SK-N-MC (cell line): ENCODE results near the gene DAD1.

Source experiments
- DNase-seq: peaks from one replicate; pipeline ENCODE4 v3.0.0-alpha.2; 2011; ENCODE audit warnings: low read depth, low spot score
- H3K27ac ChIP-seq: fragments of 200-600 bp; sonication (generic); 2 replicates; pipeline ENCODE4 v1.5.1; 2016; ENCODE audit warnings: mixed run types
- H3K36me3 ChIP-seq: fragments of 200-600 bp; sonication (generic); 2 replicates; pipeline ENCODE4 v1.6.1; 2017; ENCODE audit warnings: antibody characterized with exemption, low read length, mixed read lengths; ENCODE audit not compliant: insufficient read depth
- H3K4me3 ChIP-seq: fragments of 200-600 bp; sonication (generic); 2 replicates; pipeline ENCODE4 v1.5.1; 2016
- H3K9ac ChIP-seq: fragments of 200-600 bp; sonication (generic); 2 replicates; pipeline ENCODE4 v1.8.0; 2017; ENCODE audit warnings: mixed run types, mixed read lengths; ENCODE audit not compliant: insufficient read length
- H3K9me3 ChIP-seq: fragments of 200-600 bp; sonication (generic); 2 replicates; pipeline ENCODE4 v1.6.1; 2017; ENCODE audit warnings: low read depth, mild to moderate bottlenecking, antibody characterized with exemption, low read length, moderate library complexity, mixed read lengths
- EZH2 ChIP-seq: fragments of 200-600 bp; sonication (generic); IDR thresholded peaks from one replicate; pipeline ENCODE4 v1.6.1; 2017; ENCODE audit warnings: antibody characterized with exemption
- FOXP2 ChIP-seq: optimal IDR thresholded peaks from 2 replicates; pipeline ENCODE3; 2011; ENCODE audit warnings: mild to moderate bottlenecking, moderate library complexity; ENCODE audit not compliant: insufficient read depth; ENCODE audit errors: extremely low read length, control extremely low read depth
- POLR2AphosphoS5 ChIP-seq: IDR thresholded peaks from 2 replicates; pipeline ENCODE4 v1.6.1; 2012; ENCODE audit warnings: mild to moderate bottlenecking, low read depth, low read length, borderline replicate concordance

DAD1 gene

GRCh38 chr14:22551605-22551997 is 37.4 kb downstream of the DAD1 start:
- Histone ChIP-seq H3K27ac (no peak overlapping the region), H3K9me3 (no peaks in the 10 kb centered on the region)

DNA sequence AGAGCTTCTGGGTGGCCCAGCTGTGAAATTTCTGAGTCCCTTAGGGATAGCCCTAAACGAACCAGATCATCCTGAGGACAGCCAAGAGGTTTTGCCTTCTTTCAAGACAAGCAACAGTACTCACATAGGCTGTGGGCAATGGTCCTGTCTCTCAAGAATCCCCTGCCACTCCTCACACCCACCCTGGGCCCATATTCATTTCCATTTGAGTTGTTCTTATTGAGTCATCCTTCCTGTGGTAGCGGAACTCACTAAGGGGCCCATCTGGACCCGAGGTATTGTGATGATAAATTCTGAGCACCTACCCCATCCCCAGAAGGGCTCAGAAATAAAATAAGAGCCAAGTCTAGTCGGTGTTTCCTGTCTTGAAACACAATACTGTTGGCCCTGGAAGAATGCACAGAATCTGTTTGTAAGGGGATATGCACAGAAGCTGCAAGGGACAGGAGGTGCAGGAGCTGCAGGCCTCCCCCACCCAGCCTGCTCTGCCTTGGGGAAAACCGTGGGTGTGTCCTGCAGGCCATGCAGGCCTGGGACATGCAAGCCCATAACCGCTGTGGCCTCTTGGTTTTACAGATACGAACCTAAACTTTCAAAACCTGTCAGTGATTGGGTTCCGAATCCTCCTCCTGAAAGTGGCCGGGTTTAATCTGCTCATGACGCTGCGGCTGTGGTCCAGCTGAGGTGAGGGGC is 38.9 kb downstream of the DAD1 start:
- no peak for DNase-seq
- Histone ChIP-seq H3K27ac (no peak overlapping the region), H3K9ac (no peak overlapping the region), H3K36me3 (no peaks in the 10 kb centered on the region), H3K9me3 (no peaks in the 10 kb centered on the region), H3K4me3 (no peak overlapping the region)
- no peak for TF ChIP-seq POLR2AphosphoS5
- no peak for TF ChIP-seq EZH2
- TF ChIP-seq FOXP2 = no peak

More at GRCh38 chr14:22551605-22551997, 37.4 kb downstream of the DAD1 start:
- Histone ChIP-seq H3K9ac (no peak overlapping the region), H3K36me3 (no peaks in the 10 kb centered on the region), H3K4me3 (no peak overlapping the region)
- no peak for DNase-seq
- TF ChIP-seq EZH2 = no peak
- no peak for TF ChIP-seq FOXP2
- no peak for TF ChIP-seq POLR2AphosphoS5

DNA sequence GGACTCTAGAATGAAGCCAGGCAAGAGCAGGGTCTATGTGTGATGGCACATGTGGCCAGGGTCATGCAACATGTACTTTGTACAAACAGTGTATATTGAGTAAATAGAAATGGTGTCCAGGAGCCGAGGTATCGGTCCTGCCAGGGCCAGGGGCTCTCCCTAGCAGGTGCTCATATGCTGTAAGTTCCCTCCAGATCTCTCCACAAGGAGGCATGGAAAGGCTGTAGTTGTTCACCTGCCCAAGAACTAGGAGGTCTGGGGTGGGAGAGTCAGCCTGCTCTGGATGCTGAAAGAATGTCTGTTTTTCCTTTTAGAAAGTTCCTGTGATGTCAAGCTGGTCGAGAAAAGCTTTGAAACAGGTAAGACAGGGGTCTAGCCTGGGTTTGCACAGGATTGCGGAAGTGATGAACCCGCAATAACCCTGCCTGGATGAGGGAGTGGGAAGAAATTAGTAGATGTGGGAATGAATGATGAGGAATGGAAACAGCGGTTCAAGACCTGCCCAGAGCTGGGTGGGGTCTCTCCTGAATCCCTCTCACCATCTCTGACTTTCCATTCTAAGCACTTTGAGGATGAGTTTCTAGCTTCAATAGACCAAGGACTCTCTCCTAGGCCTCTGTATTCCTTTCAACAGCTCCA is 39.6 kb downstream of the DAD1 start:
- Histone ChIP-seq H3K36me3 (no peaks in the 10 kb centered on the region), H3K27ac (no peak overlapping the region), H3K4me3 (no peak overlapping the region), H3K9ac (no peak overlapping the region), H3K9me3 (no peaks in the 10 kb centered on the region)
- DNase-seq = no peak
- TF ChIP-seq EZH2 = no peak
- no peak for TF ChIP-seq FOXP2
- TF ChIP-seq POLR2AphosphoS5 = no peak

DNA sequence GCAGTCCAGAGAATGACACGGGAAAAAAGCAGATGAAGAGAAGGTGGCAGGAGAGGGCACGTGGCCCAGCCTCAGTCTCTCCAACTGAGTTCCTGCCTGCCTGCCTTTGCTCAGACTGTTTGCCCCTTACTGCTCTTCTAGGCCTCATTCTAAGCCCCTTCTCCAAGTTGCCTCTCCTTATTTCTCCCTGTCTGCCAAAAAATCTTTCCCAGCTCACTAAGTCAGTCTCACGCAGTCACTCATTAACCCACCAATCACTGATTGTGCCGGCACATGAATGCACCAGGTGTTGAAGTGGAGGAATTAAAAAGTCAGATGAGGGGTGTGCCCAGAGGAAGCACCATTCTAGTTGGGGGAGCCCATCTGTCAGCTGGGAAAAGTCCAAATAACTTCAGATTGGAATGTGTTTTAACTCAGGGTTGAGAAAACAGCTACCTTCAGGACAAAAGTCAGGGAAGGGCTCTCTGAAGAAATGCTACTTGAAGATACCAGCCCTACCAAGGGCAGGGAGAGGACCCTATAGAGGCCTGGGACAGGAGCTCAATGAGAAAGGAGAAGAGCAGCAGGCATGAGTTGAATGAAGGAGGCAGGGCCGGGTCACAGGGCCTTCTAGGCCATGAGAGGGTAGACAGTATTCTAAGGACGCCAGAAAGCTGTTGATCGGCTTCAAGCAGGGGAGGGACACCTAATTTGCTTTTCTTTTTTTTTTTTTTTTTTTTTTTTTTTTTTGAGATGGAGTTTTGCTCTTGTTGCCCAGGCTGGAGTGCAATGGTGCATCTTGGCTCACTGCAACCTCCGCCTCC is 40.9 kb downstream of the DAD1 start:
- DNase-seq = no peak
- H3K9ac ChIP-seq = no peak overlapping the region
- TF ChIP-seq EZH2 (no peak), FOXP2 (no peak), POLR2AphosphoS5 (no peak)
- no peak overlapping the region for H3K4me3 ChIP-seq
- no peaks in the 10 kb centered on the region for H3K36me3 ChIP-seq
- H3K9me3 ChIP-seq = no peaks in the 10 kb centered on the region
- H3K27ac ChIP-seq = no peak overlapping the region

DNA sequence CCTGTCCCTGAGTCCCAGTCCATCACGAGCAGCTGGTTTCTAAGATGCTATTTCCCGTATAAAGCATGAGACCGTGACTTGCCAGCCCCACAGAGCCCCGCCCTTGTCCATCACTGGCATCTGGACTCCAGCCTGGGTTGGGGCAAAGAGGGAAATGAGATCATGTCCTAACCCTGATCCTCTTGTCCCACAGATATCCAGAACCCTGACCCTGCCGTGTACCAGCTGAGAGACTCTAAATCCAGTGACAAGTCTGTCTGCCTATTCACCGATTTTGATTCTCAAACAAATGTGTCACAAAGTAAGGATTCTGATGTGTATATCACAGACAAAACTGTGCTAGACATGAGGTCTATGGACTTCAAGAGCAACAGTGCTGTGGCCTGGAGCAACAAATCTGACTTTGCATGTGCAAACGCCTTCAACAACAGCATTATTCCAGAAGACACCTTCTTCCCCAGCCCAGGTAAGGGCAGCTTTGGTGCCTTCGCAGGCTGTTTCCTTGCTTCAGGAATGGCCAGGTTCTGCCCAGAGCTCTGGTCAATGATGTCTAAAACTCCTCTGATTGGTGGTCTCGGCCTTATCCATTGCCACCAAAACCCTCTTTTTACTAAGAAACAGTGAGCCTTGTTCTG is 41.6 kb downstream of the DAD1 start:
- TF ChIP-seq FOXP2 (no peak), POLR2AphosphoS5 (no peak), EZH2 (no peak)
- no peaks in the 10 kb centered on the region for H3K9me3 ChIP-seq
- no peak overlapping the region for H3K27ac ChIP-seq
- no peak for DNase-seq
- no peak overlapping the region for H3K9ac ChIP-seq
- H3K36me3 ChIP-seq = no peaks in the 10 kb centered on the region
- no peak overlapping the region for H3K4me3 ChIP-seq

GRCh38 chr14:22546722-22547071 is 42.3 kb downstream of the DAD1 start:
- H3K4me3 ChIP-seq = peak overlapping the region; percentile 49; the same call in 1 of the 2 replicates
- TF ChIP-seq FOXP2 (no peak), POLR2AphosphoS5 (no peak), EZH2 (no peak)
- no peak for DNase-seq
- no peaks in the 10 kb centered on the region for H3K36me3 ChIP-seq
- H3K27ac ChIP-seq = peak overlapping the region; percentile 4; the same call in 1 of the 2 replicates
- H3K9me3 ChIP-seq = no peaks in the 10 kb centered on the region
- H3K9ac ChIP-seq = peak overlapping the region; percentile 34

- Histone ChIP-seq H3K9me3 (no peaks in the 10 kb centered on the region), H3K4me3 (peak overlapping the region; percentile 49; the same call in 1 of the 2 replicates), H3K36me3 (no peaks in the 10 kb centered on the region), H3K9ac (peak overlapping the region; percentile 34), H3K27ac (peak overlapping the region; percentile 4; the same call in 1 of the 2 replicates)
- no peak for TF ChIP-seq POLR2AphosphoS5
- no peak for DNase-seq
Observed at GRCh38 chr14:22545842-22546721, 42.9 kb downstream of the DAD1 start.
